ENCODE data around the gene PMM1. TPM values are rescaled to one million over a fixed set of nuclear protein-coding genes. Genes with fewer than 3 reads are reported as not detected.

The PMM1 gene
- total RNA-seq, 2 donors from 2014 or later: 17.3 TPM

GRCh38 chr22:41540365-41540764, 49.3 kb downstream of the PMM1 start:
- Histone ChIP-seq H3K36me3 (no peaks in the 10 kb centered on the region), H3K27ac (no peak overlapping the region), H3K4me1 (peaks cover 0 to 51% of the 10 kb centered on the region in 2 donors), H3K9me3 (no peaks in the 10 kb centered on the region), H3K27me3 (no peaks in the 10 kb centered on the region), H3K4me3 (no peak overlapping the region)
- no peak for TF ChIP-seq CTCF (IDR thresholded peaks at IDR 0.05)
- DNase-seq (ENCODE audit: low spot score): no peak

DNA sequence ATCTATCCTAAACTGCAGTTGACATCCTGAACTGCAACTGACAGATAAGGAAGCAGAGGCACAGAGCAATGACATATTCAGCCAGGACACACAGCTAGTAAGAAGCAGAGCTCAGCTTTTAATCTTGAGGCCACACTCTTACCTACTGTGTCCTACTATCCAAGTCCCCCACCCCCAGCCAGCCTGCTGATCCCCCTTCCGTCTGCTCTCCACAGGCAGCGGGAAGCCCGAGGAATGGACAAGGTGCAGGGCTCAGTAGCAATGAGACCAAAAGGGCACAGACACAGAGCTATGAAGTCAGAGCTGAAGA, 49.7 kb downstream of the PMM1 start:
- peaks cover 0 to 47% of the 10 kb centered on the region in 2 donors for H3K4me1 ChIP-seq
- no peaks in the 10 kb centered on the region for H3K27me3 ChIP-seq
- no peak for TF ChIP-seq CTCF (IDR thresholded peaks at IDR 0.05)
- no peak overlapping the region for H3K27ac ChIP-seq
- no peaks in the 10 kb centered on the region for H3K36me3 ChIP-seq
- H3K4me3 ChIP-seq: no peak overlapping the region
- DNase-seq (ENCODE audit: low spot score): no peak
- H3K9me3 ChIP-seq: no peaks in the 10 kb centered on the region

DNA sequence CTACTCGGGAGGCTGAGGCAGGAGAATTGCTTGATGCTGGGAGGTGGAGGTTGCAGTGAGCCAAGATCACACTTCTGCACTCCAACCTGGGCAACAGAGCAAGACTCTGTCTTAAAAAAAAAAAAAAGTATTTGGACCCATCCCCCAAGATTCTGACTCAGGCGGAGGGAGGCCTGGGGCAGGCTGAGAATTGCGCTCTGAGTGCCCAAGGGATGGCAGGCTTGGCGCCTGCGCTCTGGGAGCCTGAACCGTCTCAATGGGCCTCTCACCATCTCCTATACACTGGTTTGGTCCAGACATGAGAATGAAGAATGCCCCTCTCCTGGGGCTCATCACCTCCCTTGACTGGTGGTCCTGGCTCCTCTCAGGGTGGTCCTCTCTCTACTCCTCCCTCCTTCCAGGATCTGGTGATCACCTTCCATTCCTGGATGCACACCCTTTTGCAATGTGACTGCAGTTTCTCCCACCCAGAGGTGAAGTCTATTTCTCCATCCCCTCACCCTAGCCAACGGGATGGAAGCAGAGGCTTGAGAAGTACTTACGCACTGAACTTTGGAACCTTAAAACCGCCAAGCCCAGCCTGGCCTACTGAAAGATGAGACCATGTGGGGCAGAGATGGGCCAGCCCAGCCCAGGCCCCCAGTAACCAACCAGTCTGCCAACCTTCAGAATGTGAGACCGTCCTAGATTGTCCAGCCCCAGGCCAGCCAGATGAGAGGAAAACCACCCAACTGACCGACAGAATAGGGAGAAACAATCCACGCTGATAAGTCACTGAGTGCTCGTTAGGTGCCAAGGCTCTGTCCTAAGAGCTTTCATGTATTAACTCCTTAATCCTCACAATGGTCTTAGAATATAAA, 50.3 kb downstream of the PMM1 start:
- H3K9me3 ChIP-seq: no peaks in the 10 kb centered on the region
- H3K27ac ChIP-seq: no peak overlapping the region
- DNase-seq (ENCODE audit: low spot score): no peak
- TF ChIP-seq CTCF (IDR thresholded peaks at IDR 0.05): no peak
- H3K4me3 ChIP-seq: no peak overlapping the region
- H3K27me3 ChIP-seq: no peaks in the 10 kb centered on the region
- H3K4me1 ChIP-seq: peaks cover 0 to 43% of the 10 kb centered on the region in 2 donors
- peaks cover 1% of the 10 kb centered on the region for H3K36me3 ChIP-seq

- Histone ChIP-seq H3K4me3 (no peak overlapping the region), H3K27ac (no peak overlapping the region), H3K27me3 (no peaks in the 10 kb centered on the region), H3K36me3 (peaks cover 5% of the 10 kb centered on the region), H3K4me1 (peaks cover 0 to 49% of the 10 kb centered on the region in 2 donors), H3K9me3 (no peaks in the 10 kb centered on the region)
- DNase-seq (ENCODE audit: low spot score): no peak
- no peak for TF ChIP-seq CTCF (IDR thresholded peaks at IDR 0.05)
Observed at GRCh38 chr22:41538583-41538982, 51.1 kb downstream of the PMM1 start.

DNA sequence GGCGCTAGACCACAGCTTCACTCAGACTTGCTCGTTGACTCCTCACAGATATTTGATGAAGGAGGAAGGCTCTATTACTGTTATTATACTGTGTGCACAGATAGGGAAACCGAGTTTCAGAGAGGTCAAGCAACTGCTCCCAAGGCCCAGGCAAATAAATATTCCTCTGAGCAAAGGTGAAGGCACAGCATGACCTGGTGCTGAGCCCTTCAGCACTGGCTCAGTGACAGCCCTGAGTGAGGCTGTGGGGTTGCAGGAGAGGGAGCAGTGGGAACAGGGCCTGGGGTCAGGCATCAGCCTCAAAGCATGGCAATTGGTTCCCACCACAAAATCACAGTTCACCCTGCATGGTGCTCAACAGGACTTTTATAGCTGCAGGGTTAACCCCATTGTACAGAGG, 52.4 kb downstream of the PMM1 start:
- DNase-seq (ENCODE audit: low spot score): no peak
- no peaks in the 10 kb centered on the region for H3K27me3 ChIP-seq
- peaks cover 15% of the 10 kb centered on the region for H3K36me3 ChIP-seq
- H3K4me1 ChIP-seq: peaks cover 0 to 50% of the 10 kb centered on the region in 2 donors
- H3K27ac ChIP-seq: no peak overlapping the region
- no peak for TF ChIP-seq CTCF (IDR thresholded peaks at IDR 0.05)
- H3K4me3 ChIP-seq: no peak overlapping the region
- H3K9me3 ChIP-seq: no peaks in the 10 kb centered on the region

GRCh38 chr22:41535244-41535643, 54.4 kb downstream of the PMM1 start:
- no peak overlapping the region for H3K27ac ChIP-seq
- H3K27me3 ChIP-seq: no peaks in the 10 kb centered on the region
- no peak for DNase-seq (ENCODE audit: low spot score)
- H3K9me3 ChIP-seq: no peaks in the 10 kb centered on the region
- no peak overlapping the region for H3K4me3 ChIP-seq
- TF ChIP-seq CTCF (IDR thresholded peaks at IDR 0.05): no peak
- H3K4me1 ChIP-seq: peaks cover 0 to 42% of the 10 kb centered on the region in 2 donors
- H3K36me3 ChIP-seq: peaks cover 34% of the 10 kb centered on the region
